SK-N-SH treated with all-trans-retinoic acid at 6 μM for 48 hours (cell line): Measurements from ENCODE around the gene OPRL1.

ENCODE experiments used
- ATAC-seq: fragments of 200-7000 bp; cut with Tn5 transposase; 3 replicates; pipeline ENCODE4 v1.9.1; 2020; ENCODE audit warnings: mild to moderate bottlenecking, moderate library complexity
- ARNTL ChIP-seq: fragments of 450-650 bp; formaldehyde crosslinking; IDR thresholded peaks from 2 replicates; pipeline ENCODE4 v1.5.0; 2020; ENCODE audit warnings: low read depth, mild to moderate bottlenecking, moderate library complexity, borderline replicate concordance
- BACH2 ChIP-seq: fragments of 250-450 bp; sonication (Bioruptor Pico); IDR thresholded peaks from 2 replicates; pipeline ENCODE4 v1.9.0; 2021; ENCODE audit warnings: mild to moderate bottlenecking, borderline replicate concordance
- CSDC2 ChIP-seq: fragments of 250-450 bp; sonication (Bioruptor Pico); IDR thresholded peaks from 2 replicates; pipeline ENCODE4 v1.5.0; 2020; ENCODE audit warnings: mild to moderate bottlenecking, moderate library complexity
- ESRRG ChIP-seq: fragments of 250-450 bp; sonication (Bioruptor Pico); IDR thresholded peaks from 2 replicates; pipeline ENCODE4 v1.6.1; 2021; ENCODE audit warnings: mild to moderate bottlenecking
- PPARA ChIP-seq: fragments of 250-450 bp; sonication (Bioruptor Pico); IDR thresholded peaks from 2 replicates; pipeline ENCODE4 v1.5.0; 2020; ENCODE audit warnings: mild to moderate bottlenecking, borderline replicate concordance
- RARB ChIP-seq: fragments of 250-450 bp; sonication (Bioruptor Pico); IDR thresholded peaks from 2 replicates; pipeline ENCODE4 v1.8.0; 2021; ENCODE audit warnings: mild to moderate bottlenecking, moderate library complexity
- SNAI2 ChIP-seq: fragments of 250-450 bp; sonication (Bioruptor Pico); IDR thresholded peaks from 2 replicates; pipeline ENCODE4 v1.5.0; 2020; ENCODE audit warnings: mild to moderate bottlenecking, moderate library complexity
- TCF4 ChIP-seq: fragments of 250-450 bp; sonication (Bioruptor Pico); IDR thresholded peaks from 2 replicates; pipeline ENCODE4 v1.8.0; 2021; ENCODE audit warnings: mild to moderate bottlenecking, moderate library complexity, borderline replicate concordance
- ZC3H10 ChIP-seq: fragments of 250-450 bp; sonication (Bioruptor Pico); IDR thresholded peaks from 2 replicates; pipeline ENCODE4 v1.5.1; 2021; ENCODE audit warnings: mild to moderate bottlenecking, moderate library complexity
- ZFP3 ChIP-seq: fragments of 250-450 bp; sonication (Bioruptor Pico); IDR thresholded peaks from 2 replicates; pipeline ENCODE4 v1.5.0; 2020; ENCODE audit warnings: mild to moderate bottlenecking, moderate library complexity
- ZFP30 ChIP-seq: fragments of 450-650 bp; formaldehyde crosslinking; IDR thresholded peaks from 2 replicates; pipeline ENCODE4 v1.5.0; 2022; ENCODE audit warnings: mild to moderate bottlenecking, moderate library complexity
- ZNF565 ChIP-seq: fragments of 450-650 bp; formaldehyde crosslinking; conservative IDR thresholded peaks from 2 replicates; pipeline ENCODE4 v1.5.0; 2020; ENCODE audit warnings: low read depth, mild to moderate bottlenecking, moderate library complexity
- ZNF8 ChIP-seq: fragments of 450-650 bp; formaldehyde crosslinking; IDR thresholded peaks from 2 replicates; pipeline ENCODE4 v1.5.0; 2020; ENCODE audit warnings: mild to moderate bottlenecking, moderate library complexity
- TF ChIP-seq, protein P1 (sequence below): fragments of 250-450 bp; sonication (Bioruptor Pico); IDR thresholded peaks from 2 replicates; pipeline ENCODE4 v1.5.0; 2020; ENCODE audit warnings: mild to moderate bottlenecking, moderate library complexity
- TF ChIP-seq, protein P2 (sequence below): fragments of 250-450 bp; sonication (Bioruptor Pico); IDR thresholded peaks from 2 replicates; pipeline ENCODE4 v1.5.1; 2021; ENCODE audit warnings: mild to moderate bottlenecking, moderate library complexity
- TF ChIP-seq, protein P3 (sequence below): fragments of 250-450 bp; sonication (Bioruptor Pico); IDR thresholded peaks from 2 replicates; pipeline ENCODE4 v1.8.0; 2021; ENCODE audit warnings: low read depth, mild to moderate bottlenecking, moderate library complexity, borderline replicate concordance
- TF ChIP-seq, protein P4 (sequence below): fragments of 250-450 bp; sonication (Bioruptor Pico); IDR thresholded peaks from 2 replicates; pipeline ENCODE4 v1.5.1; 2020; ENCODE audit warnings: low read depth, mild to moderate bottlenecking, moderate library complexity

Gene OPRL1

DNA sequence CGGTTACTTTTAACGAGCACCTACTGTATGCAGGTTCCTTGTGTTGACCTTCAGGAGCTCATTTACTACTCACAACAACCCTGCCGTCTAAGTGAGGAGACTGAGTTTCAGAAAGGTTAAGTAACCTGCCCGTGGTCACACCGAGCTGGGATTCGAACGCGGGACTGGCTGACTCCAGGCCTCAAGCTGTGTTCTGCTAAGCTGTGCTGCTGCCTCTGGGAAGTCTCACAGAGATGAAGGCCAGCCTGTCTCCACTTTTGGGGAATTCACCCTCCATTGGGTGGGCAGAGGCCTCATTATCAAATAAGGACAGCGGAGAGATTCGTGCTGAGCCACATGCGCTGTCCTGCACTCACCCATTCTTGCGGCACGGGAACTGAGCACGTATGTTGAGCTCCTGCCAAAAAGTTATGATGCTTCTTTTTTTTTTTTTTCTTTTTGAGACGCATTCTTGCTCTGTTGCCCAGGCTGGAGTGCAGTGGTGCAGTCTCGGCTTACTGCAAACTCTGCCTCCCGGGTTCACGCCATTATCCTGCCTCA, 58.5 kb downstream of the OPRL1 start:
- no peak for ATAC-seq

DNA sequence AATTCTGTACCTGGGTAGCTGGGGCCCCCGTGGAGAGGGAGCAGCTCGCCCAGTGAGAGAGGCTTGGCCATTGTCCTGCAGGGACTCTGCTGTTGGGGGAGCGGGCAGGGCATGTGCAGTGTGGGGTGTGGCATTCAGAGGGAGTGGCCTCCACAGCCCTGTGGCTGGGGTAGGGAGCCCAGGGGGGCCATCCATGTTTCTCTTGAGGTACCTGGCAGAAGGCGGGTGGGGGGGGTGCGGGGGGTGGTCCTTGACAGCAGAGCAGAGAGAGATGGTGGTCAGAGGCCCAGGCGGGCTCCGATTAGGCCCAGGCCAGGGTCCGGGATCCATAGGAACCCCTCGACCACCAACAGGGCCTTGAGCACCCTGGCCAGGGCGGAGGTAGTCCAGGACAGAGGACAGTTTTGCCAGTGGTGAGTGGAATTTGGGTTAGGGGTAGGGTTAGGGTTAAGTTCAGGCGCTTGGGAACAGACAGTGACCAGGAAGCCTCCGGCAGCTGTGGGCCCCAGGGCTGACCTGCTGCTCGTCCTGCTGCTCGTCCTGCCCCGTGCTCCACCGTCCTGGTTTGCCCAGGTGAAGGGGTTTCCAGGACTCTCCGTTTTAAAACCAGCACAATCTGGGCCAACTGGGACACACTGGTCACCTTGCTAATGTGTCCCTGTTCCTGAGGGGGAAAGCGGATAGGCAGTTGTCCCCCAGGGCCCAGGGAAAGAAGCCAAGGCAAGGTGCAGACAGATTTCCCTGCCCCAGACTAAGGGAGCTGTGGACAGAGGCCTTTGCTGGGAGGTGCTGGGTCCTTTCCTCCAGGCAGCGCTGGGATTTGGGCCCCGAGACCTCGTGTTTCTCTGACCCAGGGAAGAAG, 59.5 kb downstream of the OPRL1 start:
- TF ChIP-seq, protein P1, sequence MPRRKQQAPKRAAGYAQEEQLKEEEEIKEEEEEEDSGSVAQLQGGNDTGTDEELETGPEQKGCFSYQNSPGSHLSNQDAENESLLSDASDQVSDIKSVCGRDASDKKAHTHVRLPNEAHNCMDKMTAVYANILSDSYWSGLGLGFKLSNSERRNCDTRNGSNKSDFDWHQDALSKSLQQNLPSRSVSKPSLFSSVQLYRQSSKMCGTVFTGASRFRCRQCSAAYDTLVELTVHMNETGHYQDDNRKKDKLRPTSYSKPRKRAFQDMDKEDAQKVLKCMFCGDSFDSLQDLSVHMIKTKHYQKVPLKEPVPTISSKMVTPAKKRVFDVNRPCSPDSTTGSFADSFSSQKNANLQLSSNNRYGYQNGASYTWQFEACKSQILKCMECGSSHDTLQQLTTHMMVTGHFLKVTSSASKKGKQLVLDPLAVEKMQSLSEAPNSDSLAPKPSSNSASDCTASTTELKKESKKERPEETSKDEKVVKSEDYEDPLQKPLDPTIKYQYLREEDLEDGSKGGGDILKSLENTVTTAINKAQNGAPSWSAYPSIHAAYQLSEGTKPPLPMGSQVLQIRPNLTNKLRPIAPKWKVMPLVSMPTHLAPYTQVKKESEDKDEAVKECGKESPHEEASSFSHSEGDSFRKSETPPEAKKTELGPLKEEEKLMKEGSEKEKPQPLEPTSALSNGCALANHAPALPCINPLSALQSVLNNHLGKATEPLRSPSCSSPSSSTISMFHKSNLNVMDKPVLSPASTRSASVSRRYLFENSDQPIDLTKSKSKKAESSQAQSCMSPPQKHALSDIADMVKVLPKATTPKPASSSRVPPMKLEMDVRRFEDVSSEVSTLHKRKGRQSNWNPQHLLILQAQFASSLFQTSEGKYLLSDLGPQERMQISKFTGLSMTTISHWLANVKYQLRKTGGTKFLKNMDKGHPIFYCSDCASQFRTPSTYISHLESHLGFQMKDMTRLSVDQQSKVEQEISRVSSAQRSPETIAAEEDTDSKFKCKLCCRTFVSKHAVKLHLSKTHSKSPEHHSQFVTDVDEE, result no peak
- TF ChIP-seq PPARA (no peak), CSDC2 (CRISPR knock-in tag) (no peak), TCF4 (CRISPR knock-in tag) (no peak), ZC3H10 (CRISPR knock-in tag) (no peak), ARNTL (CRISPR knock-in tag) (no peak), SNAI2 (CRISPR knock-in tag) (no peak), ESRRG (CRISPR knock-in tag) (no peak), ZNF8 (CRISPR knock-in tag) (no peak)
- TF ChIP-seq, protein P2, sequence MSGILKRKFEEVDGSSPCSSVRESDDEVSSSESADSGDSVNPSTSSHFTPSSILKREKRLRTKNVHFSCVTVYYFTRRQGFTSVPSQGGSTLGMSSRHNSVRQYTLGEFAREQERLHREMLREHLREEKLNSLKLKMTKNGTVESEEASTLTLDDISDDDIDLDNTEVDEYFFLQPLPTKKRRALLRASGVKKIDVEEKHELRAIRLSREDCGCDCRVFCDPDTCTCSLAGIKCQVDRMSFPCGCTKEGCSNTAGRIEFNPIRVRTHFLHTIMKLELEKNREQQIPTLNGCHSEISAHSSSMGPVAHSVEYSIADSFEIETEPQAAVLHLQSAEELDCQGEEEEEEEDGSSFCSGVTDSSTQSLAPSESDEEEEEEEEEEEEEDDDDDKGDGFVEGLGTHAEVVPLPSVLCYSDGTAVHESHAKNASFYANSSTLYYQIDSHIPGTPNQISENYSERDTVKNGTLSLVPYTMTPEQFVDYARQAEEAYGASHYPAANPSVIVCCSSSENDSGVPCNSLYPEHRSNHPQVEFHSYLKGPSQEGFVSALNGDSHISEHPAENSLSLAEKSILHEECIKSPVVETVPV, result no peak
- TF ChIP-seq, all 23 proteins: peak for 0
- ATAC-seq, result no peak

More for the DNA sequence above, 58.5 kb downstream of the OPRL1 start:
- no peak for TF ChIP-seq ZNF565 (CRISPR knock-in tag)
- TF ChIP-seq, protein P3, sequence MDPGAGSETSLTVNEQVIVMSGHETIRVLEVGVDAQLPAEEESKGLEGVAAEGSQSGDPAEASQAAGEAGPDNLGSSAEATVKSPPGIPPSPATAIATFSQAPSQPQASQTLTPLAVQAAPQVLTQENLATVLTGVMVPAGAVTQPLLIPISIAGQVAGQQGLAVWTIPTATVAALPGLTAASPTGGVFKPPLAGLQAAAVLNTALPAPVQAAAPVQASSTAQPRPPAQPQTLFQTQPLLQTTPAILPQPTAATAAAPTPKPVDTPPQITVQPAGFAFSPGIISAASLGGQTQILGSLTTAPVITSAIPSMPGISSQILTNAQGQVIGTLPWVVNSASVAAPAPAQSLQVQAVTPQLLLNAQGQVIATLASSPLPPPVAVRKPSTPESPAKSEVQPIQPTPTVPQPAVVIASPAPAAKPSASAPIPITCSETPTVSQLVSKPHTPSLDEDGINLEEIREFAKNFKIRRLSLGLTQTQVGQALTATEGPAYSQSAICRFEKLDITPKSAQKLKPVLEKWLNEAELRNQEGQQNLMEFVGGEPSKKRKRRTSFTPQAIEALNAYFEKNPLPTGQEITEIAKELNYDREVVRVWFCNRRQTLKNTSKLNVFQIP (CRISPR knock-in tag), result no peak

DNA sequence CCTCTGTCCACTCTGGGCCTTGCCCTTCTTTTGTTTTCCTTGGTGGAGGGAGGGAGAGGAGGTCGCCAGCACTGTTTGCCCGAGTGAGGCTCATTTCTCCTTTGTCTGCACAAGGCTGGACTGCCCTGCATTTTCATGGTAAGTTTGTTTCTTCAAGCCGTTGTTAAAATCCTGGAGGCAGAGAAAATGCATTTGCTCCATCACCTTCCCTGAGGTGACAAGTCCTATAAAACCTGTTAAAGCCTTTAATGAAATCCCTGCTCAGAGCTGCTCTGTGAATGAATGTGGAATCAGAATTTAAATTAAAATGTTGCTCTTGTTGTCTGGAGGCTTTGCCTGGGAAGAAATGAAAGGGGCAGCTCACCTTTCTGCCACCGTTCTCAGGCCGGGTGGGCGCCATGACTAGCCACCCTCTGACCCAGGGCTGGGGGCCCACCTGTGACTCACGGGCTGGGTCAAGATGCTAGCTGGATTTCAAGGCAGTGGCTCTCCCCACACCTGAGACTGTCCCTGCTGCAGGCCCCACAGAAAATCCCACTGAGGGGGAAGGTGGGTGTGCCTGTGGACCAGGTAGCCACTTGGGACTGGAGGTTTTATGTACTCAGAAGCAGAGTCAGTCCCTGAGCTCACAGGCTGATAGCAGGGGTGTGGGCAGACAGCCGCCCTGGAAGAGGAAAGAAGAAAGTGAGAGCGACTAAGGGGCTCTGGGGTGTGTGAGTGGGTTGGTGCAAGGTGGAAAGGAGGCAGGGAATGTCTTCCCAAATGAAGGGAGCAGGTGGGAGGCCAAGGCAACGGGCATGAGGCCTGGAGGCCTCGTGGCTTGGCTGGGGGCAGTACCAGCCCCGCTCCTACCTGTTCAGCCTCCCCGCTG, 60.4 kb downstream of the OPRL1 start:
- TF ChIP-seq PPARA (no peak), ZFP3 (CRISPR knock-in tag) (no peak), TCF4 (CRISPR knock-in tag) (no peak)
- TF ChIP-seq, all 23 proteins: peak for 0

DNA sequence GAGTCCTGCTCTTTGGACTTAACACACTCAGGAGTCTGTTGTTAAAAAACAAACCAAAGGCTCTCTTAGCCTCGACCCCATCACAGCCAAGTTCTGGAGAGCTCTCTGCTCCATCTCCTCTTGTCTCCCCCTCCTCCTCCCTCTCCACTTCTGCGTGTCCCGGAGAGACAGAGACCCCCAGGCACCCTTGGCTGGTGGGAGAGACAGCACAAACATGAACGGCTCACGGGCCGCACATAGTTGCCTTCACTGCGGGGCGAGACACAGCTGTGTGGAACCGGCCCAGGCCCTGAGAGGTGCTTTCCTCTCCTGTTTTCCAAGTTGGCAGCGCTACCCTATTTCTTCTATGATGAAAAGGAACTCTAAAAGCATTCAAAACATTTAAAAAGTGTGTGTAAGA, 61.1 kb downstream of the OPRL1 start:
- ATAC-seq, result no peak
- TF ChIP-seq BACH2 (CRISPR knock-in tag), result no peak
- TF ChIP-seq, protein P4, sequence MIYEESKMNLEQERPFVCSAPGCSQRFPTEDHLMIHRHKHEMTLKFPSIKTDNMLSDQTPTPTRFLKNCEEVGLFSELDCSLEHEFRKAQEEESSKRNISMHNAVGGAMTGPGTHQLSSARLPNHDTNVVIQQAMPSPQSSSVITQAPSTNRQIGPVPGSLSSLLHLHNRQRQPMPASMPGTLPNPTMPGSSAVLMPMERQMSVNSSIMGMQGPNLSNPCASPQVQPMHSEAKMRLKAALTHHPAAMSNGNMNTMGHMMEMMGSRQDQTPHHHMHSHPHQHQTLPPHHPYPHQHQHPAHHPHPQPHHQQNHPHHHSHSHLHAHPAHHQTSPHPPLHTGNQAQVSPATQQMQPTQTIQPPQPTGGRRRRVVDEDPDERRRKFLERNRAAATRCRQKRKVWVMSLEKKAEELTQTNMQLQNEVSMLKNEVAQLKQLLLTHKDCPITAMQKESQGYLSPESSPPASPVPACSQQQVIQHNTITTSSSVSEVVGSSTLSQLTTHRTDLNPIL (CRISPR knock-in tag), result no peak
- no peak for TF ChIP-seq ZNF8 (CRISPR knock-in tag)
- no peak for TF ChIP-seq CSDC2 (CRISPR knock-in tag)

More for the DNA sequence above, 60.4 kb downstream of the OPRL1 start:
- no peak for ATAC-seq

DNA sequence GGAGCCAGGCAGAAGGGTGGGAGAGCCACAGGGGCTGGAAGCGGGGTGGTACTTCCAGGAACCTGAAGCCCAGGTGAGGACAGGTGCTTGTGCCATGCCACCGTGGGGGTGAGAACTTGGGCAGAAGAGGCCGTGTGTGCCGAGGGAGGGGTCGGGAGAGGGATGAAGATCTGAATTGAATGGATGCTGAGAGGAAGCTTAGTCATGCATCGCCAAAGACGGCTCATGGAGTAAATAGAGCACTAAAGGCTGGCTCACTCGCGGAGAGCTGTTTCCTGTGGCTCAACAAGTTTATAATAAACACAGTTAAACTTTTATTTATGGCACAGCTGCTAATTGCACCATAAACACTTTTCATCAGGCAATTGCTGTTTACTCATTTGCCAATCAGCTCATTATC, 62.7 kb downstream of the OPRL1 start:
- no peak for ATAC-seq
- TF ChIP-seq, protein P3 (CRISPR knock-in tag), result no peak
- TF ChIP-seq ZFP30 (CRISPR knock-in tag), result no peak
- TF ChIP-seq PPARA, result no peak
- TF ChIP-seq RARB, result no peak
- no peak for TF ChIP-seq ZNF8 (CRISPR knock-in tag)
